Neural crest cell (in vitro differentiated cells): Measurements from ENCODE around the gene PGM2. TPM values are rescaled to one million over a fixed set of nuclear protein-coding genes. Genes with fewer than 3 reads are reported as not detected.
"Not testable (repeated sequence)": the region's sequence is repeated elsewhere in the genome, so short reads cannot be mapped to it uniquely, and the experiment has no call there.

Experiments used
- DNase-seq: peaks from one replicate; pipeline ENCODE4 v3.0.0; 2021; ENCODE audit warnings: low read depth, mixed read lengths, low spot score
- H3K27ac Mint-ChIP-seq: one replicate; pipeline ENCODE4 v1.8.0; 2021; ENCODE audit warnings: mild to moderate bottlenecking, mixed read lengths; ENCODE audit not compliant: unreplicated experiment
- H3K27me3 Mint-ChIP-seq: 2 replicates; pipeline ENCODE4 v1.8.0; 2021; ENCODE audit warnings: low read depth, mild to moderate bottlenecking, mixed read lengths
- H3K36me3 Mint-ChIP-seq: 2 replicates; pipeline ENCODE4 v1.8.0; 2021; ENCODE audit warnings: low read depth, mild to moderate bottlenecking, mixed read lengths
- H3K4me1 Mint-ChIP-seq: 2 replicates; pipeline ENCODE4 v1.8.0; 2021; ENCODE audit warnings: mixed read lengths
- H3K4me3 Mint-ChIP-seq: one replicate; pipeline ENCODE4 v1.8.0; 2021; ENCODE audit warnings: mild to moderate bottlenecking, mixed read lengths
- H3K9me3 Mint-ChIP-seq: 2 replicates; pipeline ENCODE4 v1.8.0; 2021; ENCODE audit warnings: mixed read lengths
- long read RNA-seq: library from polyadenylated mRNA; unstranded; transcript quantifications from one replicate; pipeline ENCODE4 v2.0.0, GENCODE V29; 2020
- total RNA-seq: library from RNA; stranded (reverse); gene quantifications from 2 replicates; pipeline ENCODE4 v1.2.1, GENCODE V29; 2021
- TF ChIP-seq, protein P1 (sequence below): fragments of 200-600 bp; sonication (generic); conservative IDR thresholded peaks from 2 replicates; pipeline ENCODE4 v1.5.0; 2021; ENCODE audit warnings: antibody characterized with exemption, mild to moderate bottlenecking

Gene PGM2
- 28.5 and 28.7 TPM in 2 replicates for total RNA-seq
- long read RNA-seq, transcript PGM2-201 (14 exons, 3,264 nt): major isoform, 191 of 214 reads
- long read RNA-seq, partial matches to known transcripts: 8 of 214 reads
- long read RNA-seq, other reads (novel, unspliced or antisense): 15 of 214 reads

DNA sequence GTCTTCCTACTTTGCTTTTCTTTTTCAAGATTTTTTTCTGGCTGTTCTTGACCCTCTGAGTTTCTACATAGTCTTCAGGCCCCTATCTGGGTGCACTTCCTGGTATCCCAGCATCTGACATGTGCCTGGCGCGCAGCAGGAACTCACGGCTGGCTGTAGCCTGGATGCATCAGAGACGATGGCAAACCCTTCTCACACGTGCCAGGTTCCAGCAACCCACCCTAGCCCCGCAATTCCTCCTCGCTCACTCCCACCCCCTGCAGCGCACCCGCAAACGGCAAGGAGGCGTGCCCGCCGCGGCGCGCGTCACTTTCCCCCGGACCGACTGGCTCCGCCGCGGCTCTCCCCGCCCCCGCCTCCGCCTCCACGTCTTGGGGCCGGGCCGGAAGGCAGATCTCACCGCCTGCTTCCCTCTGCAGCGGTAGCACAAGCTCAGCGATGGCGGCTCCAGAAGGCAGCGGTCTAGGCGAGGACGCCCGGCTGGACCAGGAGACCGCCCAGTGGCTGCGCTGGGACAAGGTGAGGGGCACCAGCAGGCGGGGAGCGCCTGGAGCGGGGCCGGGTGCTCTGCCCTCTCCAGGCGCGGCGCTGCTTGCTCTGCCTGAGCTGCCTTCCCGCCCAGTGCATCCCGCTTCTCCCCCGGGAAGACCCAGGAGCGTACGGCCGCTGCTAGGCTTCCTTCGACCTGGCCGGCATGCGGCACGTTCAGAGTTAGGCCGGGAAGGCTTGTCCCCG is at the start of gene PGM2:
TSS of gene PGM2 (plus strand) at position 392 of the 735 bp plus-strand sequence. CDS start at position 439, 47 bp downstream.
- H3K36me3 Mint-ChIP-seq: peaks cover 6% of the 10 kb centered on the region
- TF ChIP-seq, protein P1, sequence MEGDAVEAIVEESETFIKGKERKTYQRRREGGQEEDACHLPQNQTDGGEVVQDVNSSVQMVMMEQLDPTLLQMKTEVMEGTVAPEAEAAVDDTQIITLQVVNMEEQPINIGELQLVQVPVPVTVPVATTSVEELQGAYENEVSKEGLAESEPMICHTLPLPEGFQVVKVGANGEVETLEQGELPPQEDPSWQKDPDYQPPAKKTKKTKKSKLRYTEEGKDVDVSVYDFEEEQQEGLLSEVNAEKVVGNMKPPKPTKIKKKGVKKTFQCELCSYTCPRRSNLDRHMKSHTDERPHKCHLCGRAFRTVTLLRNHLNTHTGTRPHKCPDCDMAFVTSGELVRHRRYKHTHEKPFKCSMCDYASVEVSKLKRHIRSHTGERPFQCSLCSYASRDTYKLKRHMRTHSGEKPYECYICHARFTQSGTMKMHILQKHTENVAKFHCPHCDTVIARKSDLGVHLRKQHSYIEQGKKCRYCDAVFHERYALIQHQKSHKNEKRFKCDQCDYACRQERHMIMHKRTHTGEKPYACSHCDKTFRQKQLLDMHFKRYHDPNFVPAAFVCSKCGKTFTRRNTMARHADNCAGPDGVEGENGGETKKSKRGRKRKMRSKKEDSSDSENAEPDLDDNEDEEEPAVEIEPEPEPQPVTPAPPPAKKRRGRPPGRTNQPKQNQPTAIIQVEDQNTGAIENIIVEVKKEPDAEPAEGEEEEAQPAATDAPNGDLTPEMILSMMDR: no peak
- peak within 1 kb of the TSS; percentile 88 for H3K4me3 Mint-ChIP-seq

DNA sequence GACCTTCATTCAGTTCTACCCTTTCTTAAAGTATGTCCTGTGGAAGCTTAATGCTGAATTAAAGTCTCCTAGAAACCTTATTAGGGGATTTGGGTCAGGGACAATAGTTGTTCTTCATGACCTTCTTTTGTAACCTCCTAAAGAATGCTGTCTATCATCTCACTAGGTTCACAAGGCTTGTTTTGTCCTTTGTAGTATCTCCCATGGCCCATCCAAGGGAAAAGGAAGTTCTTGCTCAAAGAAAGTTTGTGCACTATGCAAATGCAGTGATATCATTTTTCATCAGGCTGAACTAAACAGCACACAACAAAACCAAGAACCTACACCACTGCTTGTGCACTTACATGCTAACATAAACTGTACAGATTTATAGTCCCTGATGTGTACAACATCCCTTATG is 46.6 kb upstream of the PGM2 start:
- DNase-seq: no peak
- H3K27ac Mint-ChIP-seq: peak overlapping the region; percentile 89
- TF ChIP-seq, protein P1: no peak
- H3K9me3 Mint-ChIP-seq: peaks cover 20% of the 10 kb centered on the region
- peaks cover 32% of the 10 kb centered on the region for H3K4me1 Mint-ChIP-seq
- H3K36me3 Mint-ChIP-seq: peaks cover 14% of the 10 kb centered on the region
- no peaks in the 10 kb centered on the region for H3K27me3 Mint-ChIP-seq
- peak overlapping the region; percentile 43 for H3K4me3 Mint-ChIP-seq

More for the DNA sequence above, at the start of gene PGM2:
- DNase-seq: peak; percentile 69
- peaks cover 9% of the 10 kb centered on the region for H3K27me3 Mint-ChIP-seq
- H3K27ac Mint-ChIP-seq: peak within 1 kb of the TSS; percentile 52
- peaks cover 29% of the 10 kb centered on the region for H3K4me1 Mint-ChIP-seq
- no peaks in the 10 kb centered on the region for H3K9me3 Mint-ChIP-seq

DNA sequence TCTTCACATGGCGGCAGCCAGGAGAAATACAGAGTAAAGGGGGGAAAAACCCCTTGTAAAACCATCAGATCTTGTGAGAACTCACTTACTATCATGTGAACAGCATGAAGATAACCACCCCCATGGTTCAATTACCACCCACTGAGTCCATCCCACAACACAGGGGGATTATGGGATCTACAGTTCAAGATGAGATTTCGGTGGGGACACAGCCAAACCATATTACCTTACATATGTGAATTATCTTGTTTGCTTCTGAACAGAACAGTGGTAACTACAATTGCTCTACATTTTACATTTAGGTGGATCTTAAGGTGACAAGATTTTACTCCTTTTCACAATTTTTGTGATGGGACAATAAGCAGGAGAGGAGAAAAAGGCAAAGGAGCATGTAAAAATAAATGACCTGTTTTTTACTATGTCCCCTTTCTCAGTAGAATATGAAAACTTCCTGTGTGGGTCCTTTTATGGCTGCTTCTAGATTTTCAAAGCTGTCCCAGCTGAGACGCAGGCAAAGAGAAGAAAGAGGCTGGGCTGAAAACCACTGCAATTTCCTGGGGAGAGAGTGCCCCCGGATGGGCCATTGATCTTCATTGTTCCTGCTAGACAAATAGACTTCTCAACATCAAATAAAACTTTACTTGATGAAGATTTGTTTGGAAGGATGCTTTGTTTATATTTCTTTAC is 45.9 kb upstream of the PGM2 start:
- no peak for DNase-seq
- H3K36me3 Mint-ChIP-seq: peaks cover 14% of the 10 kb centered on the region

DNA sequence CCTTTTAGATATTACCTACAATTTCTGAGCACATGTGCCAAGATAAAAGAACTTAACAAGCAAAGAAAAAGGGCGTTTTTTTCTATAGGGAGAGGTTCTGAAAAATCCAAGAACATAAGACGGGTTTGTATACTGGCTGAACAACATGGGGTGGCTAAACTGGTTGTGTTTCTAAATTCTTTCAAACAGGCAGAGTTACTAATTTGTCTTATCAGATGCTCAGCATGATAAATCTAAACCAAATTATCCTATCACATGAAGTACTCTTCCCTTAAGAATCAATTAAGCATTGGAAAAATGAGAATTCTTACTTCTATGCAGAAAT is 45.4 kb upstream of the PGM2 start:
- Mint-ChIP-seq H3K9me3 (peaks cover 23% of the 10 kb centered on the region), H3K4me3 (no peak overlapping the region), H3K36me3 (peaks cover 17% of the 10 kb centered on the region), H3K4me1 (peaks cover 30% of the 10 kb centered on the region), H3K27me3 (no peaks in the 10 kb centered on the region), H3K27ac (peak overlapping the region; percentile 89)
- TF ChIP-seq, protein P1: no peak
- no peak for DNase-seq

More for the DNA sequence above, 45.9 kb upstream of the PGM2 start:
- H3K4me1 Mint-ChIP-seq: peaks cover 30% of the 10 kb centered on the region
- H3K4me3 Mint-ChIP-seq: peak overlapping the region; percentile 43
- H3K27me3 Mint-ChIP-seq: no peaks in the 10 kb centered on the region
- peaks cover 20% of the 10 kb centered on the region for H3K9me3 Mint-ChIP-seq
- H3K27ac Mint-ChIP-seq: peak overlapping the region; percentile 89
- TF ChIP-seq, protein P1: no peak

DNA sequence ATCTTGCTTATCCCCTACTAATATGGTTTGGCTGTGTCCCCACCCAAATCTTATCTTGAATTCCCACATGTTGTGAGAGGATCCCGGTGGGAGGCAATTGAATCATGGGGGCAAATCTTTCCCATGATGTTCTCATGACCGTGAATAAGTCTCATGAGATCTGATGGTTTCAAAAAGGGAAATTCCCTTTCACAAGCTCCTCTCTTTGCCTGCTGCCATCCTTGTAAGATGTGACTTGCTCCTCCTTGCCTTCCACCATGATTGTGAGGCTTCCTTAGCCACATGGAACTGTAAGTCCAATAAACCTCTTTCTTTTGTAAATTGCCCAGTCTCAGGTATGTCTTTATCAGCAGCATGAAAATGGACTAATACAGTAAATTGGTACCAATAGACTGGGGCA is 40.2 kb upstream of the PGM2 start:
- H3K4me1 Mint-ChIP-seq, H3K27me3 Mint-ChIP-seq, H3K27ac Mint-ChIP-seq, H3K4me3 Mint-ChIP-seq, H3K36me3 Mint-ChIP-seq, DNase-seq: not testable (repeated sequence)
- peaks cover 14% of the 10 kb centered on the region for H3K9me3 Mint-ChIP-seq

DNA sequence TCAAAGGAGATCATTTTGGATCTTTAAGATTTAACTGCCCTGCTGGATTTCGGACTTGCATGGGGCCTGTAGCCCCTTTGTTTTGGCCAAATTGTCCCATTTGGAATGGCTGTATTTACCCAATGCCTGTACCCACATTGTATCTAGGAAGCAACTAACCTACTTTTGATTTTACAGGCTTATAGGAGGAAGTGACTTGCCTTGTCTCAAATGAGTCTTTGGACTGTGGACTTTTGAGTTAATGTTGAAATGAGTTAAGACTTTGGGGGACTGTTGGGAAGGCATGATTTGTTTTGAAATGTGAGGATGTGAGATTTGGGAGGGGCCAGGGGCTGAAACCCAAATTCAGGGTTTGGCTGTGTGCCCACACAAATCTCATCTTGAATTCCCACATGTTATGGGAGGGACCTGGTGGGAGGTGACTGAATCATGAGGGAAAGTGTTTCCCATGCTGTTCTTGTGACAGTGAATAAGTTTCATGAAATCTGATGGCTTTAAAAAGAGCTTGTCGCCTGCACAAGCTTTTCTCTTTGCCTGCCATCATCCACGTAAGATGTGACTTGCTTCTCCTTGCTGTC is 38.5 kb upstream of the PGM2 start:
- H3K27ac Mint-ChIP-seq, DNase-seq, H3K4me1 Mint-ChIP-seq, H3K36me3 Mint-ChIP-seq, H3K4me3 Mint-ChIP-seq, H3K27me3 Mint-ChIP-seq: not testable (repeated sequence)
- H3K9me3 Mint-ChIP-seq: peaks cover 12% of the 10 kb centered on the region
